Suprapubic skin (tissue), 3 donors: ENCODE results near the gene PCSK4.

Experiments
- CTCF ChIP-seq, 2 donors: fragments of 200-600 bp in 1 of 2; fragments of 450-650 bp in 1 of 2; sonication (generic) in 1 of 2; IDR thresholded peaks; one replicate each; pipeline ENCODE4 v1.5.1; 2016 to 2019; ENCODE audit warnings: antibody characterized with exemption in 2 of 2, mild to moderate bottlenecking in 1 of 2, moderate library complexity in 1 of 2
- POLR2A ChIP-seq, 2 donors: fragments of 450-650 bp; IDR thresholded peaks; one replicate each; pipeline ENCODE4 v1.6.1; 2017; ENCODE audit warnings: antibody characterized with exemption in 2 of 2, mild to moderate bottlenecking in 2 of 2, moderate library complexity in 2 of 2

GRCh38 chr19:1529430-1529816 is 39.3 kb upstream of the PCSK4 start:
- no peak for TF ChIP-seq CTCF (IDR thresholded peaks at IDR 0.05)
- TF ChIP-seq POLR2A (IDR thresholded peaks at IDR 0.05) = no peak
